Measurements from ENCODE around the gene LRRK1.

LRRK1 gene

DNA sequence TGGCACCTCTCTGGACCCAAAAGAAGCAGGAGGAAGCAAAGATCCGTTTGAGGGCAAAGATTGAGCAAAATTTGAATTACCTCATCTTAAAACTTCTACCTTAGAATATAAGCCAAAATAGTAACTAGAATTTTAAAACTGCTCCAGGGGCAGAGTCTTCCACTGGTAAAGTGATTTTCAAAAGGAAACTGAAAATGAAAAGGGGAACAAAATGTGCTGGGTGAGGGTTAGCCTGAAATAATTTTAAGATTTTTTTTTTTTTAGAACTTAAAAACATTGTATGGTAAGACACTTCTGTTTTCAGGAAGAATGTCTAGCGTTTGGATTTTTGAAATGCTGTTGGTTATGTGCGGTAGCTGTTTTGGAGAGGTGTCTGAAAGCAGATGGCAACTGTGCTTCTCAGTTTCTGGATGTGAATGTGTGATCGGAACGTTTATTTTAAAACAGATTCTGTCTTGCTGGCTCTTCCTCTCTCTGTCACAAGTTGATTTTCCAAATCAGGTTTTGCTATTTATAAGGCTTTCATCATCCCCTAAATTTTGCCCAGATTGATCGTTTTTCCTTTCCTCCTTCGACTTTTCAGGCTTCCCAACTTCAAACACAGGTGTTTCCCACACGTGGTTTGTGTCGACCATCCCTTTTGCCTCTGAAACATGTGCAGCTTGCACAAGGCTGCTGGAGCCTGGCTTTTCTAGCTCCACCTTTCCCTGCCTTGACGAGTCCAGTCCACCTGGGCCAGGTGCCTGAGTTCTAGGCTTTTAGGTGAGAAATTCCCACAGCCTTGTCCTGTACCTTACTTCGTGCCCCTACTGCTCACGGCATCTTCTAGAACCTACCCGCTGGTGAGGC, 3.3 kb downstream of the LRRK1 start:
- DNase-seq (ENCODE audit: low read depth): no peak
- TF ChIP-seq CTCF (conservative IDR thresholded peaks at IDR 0.05; ENCODE audit: low read length): no peak
- H3K4me3 ChIP-seq (ENCODE audit: low read length): no peak overlapping the region

DNA sequence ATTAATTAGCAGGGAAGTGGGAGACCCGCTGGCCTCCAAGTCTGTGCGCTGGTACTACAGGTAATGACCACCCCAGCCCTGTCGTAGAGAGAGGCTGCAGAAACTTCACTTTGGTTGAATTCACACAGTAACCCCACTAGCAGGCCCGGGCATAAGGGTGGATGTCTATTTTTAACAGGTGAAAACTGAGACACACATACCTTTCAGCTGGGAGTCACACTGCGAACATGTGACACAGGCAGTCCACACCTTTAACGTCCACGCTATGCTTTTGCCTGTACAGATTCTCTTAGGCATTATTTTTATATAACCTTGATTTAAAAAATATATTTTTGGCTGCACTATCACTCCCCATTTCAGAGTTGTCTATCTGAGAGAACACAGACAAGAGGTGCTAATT, 3.9 kb downstream of the LRRK1 start:
- TF ChIP-seq CTCF (conservative IDR thresholded peaks at IDR 0.05; ENCODE audit: low read length): no peak
- no peak for DNase-seq (ENCODE audit: low read depth)

GRCh38 chr15:100923902-100924301, 4.7 kb downstream of the LRRK1 start:
- H3K4me3 ChIP-seq (ENCODE audit: low read length): no peak overlapping the region
- TF ChIP-seq CTCF (conservative IDR thresholded peaks at IDR 0.05; ENCODE audit: low read length): no peak
- no peak for DNase-seq (ENCODE audit: low read depth)

More for the DNA sequence above, 3.9 kb downstream of the LRRK1 start:
- H3K4me3 ChIP-seq (ENCODE audit: low read length): no peak overlapping the region

DNA sequence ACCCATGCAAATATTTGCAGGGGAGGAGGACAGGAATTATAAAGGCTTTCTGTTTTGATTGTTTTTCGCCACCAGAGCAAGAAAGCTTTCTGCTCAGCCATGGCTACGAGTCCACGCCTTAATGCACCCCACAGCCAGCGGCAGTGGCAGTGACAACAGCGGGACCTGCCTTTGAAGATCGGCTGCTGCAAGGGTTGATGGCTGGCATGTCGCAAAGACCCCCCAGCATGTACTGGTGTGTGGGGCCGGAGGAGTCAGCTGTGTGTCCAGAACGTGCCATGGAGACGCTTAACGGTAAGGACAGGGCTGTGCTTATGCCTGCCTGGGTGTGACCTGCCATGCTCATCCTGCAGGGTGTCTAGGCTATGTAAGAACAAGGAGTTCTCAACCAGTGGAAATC, 5.3 kb downstream of the LRRK1 start:
- H3K4me3 ChIP-seq (ENCODE audit: low read length): no peak overlapping the region
- no peak for DNase-seq (ENCODE audit: low read depth)
- no peak for TF ChIP-seq CTCF (conservative IDR thresholded peaks at IDR 0.05; ENCODE audit: low read length)

DNA sequence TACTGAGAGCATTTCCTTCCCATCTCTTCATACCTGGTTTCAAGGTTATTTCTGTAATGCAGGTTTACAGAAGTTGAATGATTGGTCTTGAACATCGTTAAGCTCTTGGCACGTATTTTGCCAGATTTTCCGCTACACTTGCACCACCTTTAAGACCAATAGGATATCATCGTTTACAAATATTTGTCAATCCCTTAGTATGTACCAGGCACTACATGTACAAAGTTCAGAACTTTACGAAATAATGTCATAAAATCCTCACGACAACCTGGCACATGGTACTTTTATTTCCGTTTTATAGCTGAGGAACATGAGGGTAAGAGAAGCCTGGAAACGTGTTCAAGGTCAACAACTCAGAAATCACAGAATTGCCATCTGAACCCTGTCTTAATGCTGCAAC, 6.3 kb downstream of the LRRK1 start:
- no peak for DNase-seq (ENCODE audit: low read depth)
- no peak for TF ChIP-seq CTCF (conservative IDR thresholded peaks at IDR 0.05; ENCODE audit: low read length)
- H3K4me3 ChIP-seq (ENCODE audit: low read length): no peak overlapping the region

DNA sequence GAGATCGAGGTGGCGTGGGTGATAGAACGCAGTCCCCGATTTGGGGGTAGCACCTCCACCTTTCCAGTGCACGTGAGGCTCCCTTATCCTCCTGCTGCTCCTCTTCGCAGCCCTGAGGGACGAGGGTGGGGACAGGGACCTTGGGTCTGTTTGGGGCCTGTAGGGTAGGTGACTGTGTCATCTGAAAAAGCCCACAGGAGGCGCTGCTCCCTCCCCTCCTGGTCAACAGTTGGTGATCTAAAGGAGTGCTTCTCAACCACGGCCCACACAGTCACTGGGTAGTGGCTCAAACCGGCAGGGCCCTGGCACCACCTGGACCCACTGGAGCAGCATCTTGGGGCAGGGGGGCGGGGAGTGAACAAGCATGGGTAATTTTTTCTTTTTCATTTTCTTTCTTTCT, 7.1 kb downstream of the LRRK1 start:
- no peak for DNase-seq (ENCODE audit: low read depth)
- no peak for TF ChIP-seq CTCF (conservative IDR thresholded peaks at IDR 0.05; ENCODE audit: low read length)

More for the DNA sequence above, 7.1 kb downstream of the LRRK1 start:
- H3K4me3 ChIP-seq (ENCODE audit: low read length): no peak overlapping the region

Measured in AG10803 (cell line).